GM10266 (cell line): Measurements from ENCODE around the gene LEF1.
A peak's percentile ranks its signal among the peaks of the same experiment; 100 is the strongest.
"Not testable (repeated sequence)": the region's sequence is repeated elsewhere in the genome, so short reads cannot be mapped to it uniquely, and the experiment has no call there.

Experiments
- DNase-seq: peaks from one replicate; pipeline ENCODE4 v3.0.0; 2012; ENCODE audit errors: extremely low spot score
- TF ChIP-seq, protein P1 (sequence below): IDR thresholded peaks from 2 replicates; pipeline ENCODE4 v1.5.1; 2012; ENCODE audit warnings: mild to moderate bottlenecking, low read depth; ENCODE audit not compliant: control insufficient read depth, insufficient read depth; ENCODE audit errors: missing control alignments

LEF1 gene

DNA sequence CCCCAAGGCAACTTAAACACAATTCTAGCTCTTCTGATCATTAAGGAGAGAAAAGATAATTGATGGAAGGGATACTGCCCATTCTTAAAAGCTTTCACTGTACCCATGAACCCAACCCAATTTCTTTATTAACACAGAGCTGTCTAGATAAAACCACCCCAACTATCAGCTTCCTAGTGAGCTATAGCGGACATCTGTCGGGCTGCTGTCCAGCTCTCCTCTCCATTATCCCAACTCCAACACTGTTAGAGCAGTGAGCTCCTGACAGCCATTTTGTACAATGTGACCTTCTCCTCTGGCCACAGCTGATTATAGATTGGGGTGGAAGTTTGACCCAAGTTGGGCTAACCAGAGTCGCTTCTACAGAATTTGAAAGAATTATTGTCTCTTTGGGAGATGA, 112.9 kb downstream of the LEF1 start:
- DNase-seq = no peak
- TF ChIP-seq, protein P1, sequence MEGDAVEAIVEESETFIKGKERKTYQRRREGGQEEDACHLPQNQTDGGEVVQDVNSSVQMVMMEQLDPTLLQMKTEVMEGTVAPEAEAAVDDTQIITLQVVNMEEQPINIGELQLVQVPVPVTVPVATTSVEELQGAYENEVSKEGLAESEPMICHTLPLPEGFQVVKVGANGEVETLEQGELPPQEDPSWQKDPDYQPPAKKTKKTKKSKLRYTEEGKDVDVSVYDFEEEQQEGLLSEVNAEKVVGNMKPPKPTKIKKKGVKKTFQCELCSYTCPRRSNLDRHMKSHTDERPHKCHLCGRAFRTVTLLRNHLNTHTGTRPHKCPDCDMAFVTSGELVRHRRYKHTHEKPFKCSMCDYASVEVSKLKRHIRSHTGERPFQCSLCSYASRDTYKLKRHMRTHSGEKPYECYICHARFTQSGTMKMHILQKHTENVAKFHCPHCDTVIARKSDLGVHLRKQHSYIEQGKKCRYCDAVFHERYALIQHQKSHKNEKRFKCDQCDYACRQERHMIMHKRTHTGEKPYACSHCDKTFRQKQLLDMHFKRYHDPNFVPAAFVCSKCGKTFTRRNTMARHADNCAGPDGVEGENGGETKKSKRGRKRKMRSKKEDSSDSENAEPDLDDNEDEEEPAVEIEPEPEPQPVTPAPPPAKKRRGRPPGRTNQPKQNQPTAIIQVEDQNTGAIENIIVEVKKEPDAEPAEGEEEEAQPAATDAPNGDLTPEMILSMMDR = no peak

DNA sequence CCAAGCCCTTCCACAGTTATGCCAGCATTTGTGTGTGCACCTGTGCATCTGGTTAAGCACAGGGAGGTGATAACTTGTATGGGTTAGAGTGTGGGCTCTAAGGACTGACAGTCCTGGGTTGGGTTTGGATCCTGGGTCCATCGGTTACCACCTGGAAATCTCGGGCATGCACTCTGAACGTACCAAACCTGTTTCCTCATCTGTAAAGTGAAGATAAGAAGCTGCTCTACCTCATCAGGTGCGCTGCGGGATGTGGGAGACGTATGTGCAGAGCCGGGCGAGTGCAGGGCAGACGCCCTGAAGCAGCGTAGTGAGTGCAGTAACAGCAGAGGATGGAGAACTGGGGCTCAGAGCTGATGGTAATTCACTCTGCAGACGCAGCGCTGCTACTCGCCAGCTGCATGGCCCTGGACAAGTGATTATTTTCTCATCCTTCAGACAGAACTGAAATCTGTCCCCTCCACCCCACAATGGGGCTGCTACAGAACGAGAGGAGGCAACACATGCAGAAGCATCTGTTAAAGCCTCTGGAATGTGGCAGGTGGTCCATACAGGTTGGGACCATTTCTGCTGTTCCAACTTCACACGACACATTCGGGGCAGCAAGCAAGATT, 114.6 kb downstream of the LEF1 start:
- TF ChIP-seq, protein P1 = no peak
- DNase-seq = no peak

DNA sequence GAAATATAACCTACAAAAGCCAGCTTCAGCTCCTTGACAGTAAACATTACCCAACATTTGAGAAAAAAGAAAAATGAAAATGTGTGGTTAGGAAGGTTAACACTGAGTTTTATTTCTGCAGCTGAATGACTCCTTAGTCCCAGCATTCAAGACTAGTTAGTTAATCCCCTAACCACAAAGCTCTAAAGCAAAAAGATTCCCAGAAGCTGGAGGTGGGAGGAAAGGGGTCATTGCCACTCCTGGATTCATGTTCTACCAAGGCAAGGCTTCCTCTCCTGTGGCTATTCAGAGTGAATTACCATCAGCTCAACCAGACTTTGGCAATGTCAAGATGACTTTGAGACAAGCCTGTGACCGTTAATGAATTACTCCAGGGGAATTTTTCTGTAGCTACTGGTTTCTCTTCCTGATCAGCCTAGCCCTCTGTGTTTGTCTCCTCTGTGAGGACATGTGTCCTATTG, 115.5 kb downstream of the LEF1 start:
- peak; percentile 44 for DNase-seq
- TF ChIP-seq, protein P1 = no peak

DNA sequence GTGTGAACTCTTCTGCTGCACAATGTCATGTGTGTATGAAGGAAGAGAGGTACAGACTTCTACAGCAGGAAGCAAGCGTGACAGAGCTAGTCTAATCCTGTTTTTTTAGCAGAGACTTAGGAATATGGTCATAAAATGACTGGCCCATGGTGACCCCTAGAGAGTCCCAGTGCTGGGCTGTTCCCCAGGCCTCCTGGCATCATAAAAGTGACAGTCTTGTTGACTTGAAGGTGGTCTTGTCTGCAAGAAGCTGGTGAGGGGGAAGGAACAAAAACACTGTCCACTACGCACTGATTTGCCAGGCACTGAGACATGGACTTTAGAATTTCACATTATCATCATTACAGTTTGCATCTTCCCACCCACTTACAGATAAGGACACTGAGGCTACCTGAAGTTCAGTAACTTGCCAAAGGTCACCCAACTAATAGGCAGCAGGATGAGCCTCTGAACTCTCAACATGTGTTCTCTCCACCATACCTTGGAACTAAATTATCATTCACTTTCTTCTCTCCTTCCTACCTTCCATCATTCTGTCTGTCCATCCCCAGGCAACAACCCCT, 116.1 kb downstream of the LEF1 start:
- no peak for DNase-seq
- TF ChIP-seq, protein P1 = no peak

DNA sequence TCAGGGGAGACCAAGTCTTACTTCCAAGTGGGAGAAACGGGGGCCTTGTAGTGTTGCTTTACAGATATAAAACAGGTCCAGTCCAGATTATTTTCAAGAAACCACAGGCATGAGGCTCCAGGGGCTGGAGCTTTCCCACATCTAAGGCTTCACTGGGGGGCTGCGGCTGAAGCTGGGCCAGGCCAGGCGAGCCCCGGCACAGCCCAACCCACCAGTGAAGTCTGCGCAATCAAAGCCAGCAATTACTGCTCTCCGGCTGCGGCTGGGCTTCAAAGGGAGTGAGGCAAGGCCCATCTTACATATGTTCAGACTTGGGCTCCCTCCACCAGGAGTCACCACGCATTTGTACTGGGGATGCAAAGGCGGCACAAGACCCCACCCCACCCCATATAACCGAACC, 117.4 kb downstream of the LEF1 start:
- TF ChIP-seq, protein P1 = no peak

DNA sequence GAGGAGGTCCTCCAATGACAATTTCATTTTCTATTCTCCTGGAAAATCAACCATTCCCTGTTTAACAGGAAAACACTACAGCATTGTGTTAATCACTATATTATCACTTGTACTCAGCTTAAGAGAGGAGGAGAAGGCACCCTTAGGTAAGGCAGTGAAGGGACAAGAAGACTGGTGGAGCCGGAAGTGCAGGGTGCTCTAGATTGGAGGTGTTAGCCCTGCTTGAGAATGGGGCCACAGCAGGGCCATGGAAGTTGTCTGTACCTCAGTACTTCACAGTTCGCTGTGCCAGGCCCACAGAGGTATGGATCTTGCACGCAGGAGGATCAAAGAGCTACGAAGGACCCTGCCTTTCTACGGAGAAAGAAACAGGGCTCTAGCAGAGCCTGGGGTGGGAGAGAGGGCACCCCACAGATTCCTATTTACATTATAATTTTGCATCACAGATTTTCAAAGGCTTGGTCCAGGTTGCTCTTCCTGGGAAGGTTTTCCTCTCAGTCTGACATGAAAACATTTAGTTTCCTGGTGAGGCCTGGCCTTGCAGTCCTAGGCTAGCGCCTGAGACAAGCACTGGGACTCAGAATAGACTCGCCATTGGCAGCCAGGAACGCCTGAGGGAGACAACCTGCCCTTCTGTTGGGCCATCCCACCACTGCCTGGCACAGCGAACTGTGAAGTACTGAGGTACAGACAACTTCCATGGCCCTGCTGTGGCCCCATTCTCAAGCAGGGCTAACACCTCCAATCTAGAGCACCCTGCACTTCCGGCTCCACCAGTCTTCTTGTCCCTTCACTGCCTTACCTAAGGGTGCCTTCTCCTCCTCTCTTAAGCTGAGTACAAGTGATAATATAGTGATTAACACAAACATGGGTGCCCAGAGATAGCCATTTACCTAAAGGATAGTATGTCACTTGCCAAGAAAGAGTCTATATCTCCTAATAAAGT, 118.3 kb downstream of the LEF1 start:
- DNase-seq = not testable (repeated sequence)

More for the DNA sequence above, 117.4 kb downstream of the LEF1 start:
- no peak for DNase-seq

DNA sequence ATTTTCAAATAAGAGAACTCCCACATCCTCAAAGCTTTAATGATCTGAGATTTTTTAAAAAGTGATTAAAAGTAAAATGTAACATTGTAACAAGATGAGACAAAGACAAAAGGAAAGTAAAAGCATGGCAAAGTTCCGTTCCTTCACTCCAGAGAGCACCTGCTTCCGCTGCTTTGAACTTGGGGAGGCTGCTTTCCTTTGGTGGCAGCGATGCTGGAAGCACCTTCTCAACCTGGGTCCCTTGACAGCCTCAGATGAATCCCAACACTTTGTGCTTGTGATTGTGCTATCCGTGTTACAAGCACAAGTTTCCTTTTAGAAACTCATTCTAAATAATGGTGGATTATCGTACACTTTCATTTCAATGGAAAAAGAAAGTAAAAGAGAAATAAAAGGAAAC, 119.3 kb downstream of the LEF1 start:
- peak; percentile 27 for DNase-seq
- TF ChIP-seq, protein P1 = no peak
